Transverse colon (tissue), 4 donors: ENCODE results near the gene CIC. TPM values are rescaled to one million over a fixed set of nuclear protein-coding genes. Genes with fewer than 3 reads are reported as not detected.

Experiments
- DNase-seq: peaks from one replicate; pipeline ENCODE4 v3.0.0-alpha.2; 2019
- H3K27ac ChIP-seq, 4 donors: fragments of 200-600 bp; sonication (generic); 2 replicates each; pipeline ENCODE4 v1.5.1; 2016 to 2018; ENCODE audit warnings: inconsistent platforms in 4 of 4
- H3K27me3 ChIP-seq: fragments of 200-600 bp; sonication (generic); 2 replicates; pipeline ENCODE4 v1.5.1; 2017; ENCODE audit warnings: inconsistent platforms
- H3K36me3 ChIP-seq, 4 donors: fragments of 200-600 bp; sonication (generic); 2 replicates each; pipeline ENCODE4 v1.5.1; 2017 to 2019; ENCODE audit warnings: inconsistent platforms in 4 of 4
- H3K4me1 ChIP-seq, 4 donors: fragments of 200-600 bp; sonication (generic); 2 replicates each; pipeline ENCODE4 v1.5.1; 2017 to 2020; ENCODE audit warnings: inconsistent platforms in 4 of 4
- H3K4me3 ChIP-seq, 4 donors: fragments of 200-600 bp; sonication (generic); 1 replicate in 1 of 4; 2 replicates in 3 of 4; pipeline versions ENCODE4 v1.5.1 to v1.6.1; 2017 to 2019; ENCODE audit warnings: inconsistent platforms in 4 of 4
- H3K9me3 ChIP-seq, 2 donors: fragments of 200-600 bp; sonication (generic); 2 replicates each; pipeline ENCODE4 v1.5.1; 2017 to 2019; ENCODE audit warnings: inconsistent platforms in 2 of 2
- EP300 ChIP-seq: sonication (generic); formaldehyde crosslinking; IDR thresholded peaks from one replicate; pipeline ENCODE4 v1.6.1; 2017; ENCODE audit warnings: antibody characterized with exemption, low read depth
- POLR2A ChIP-seq: fragments of 450-650 bp; IDR thresholded peaks from one replicate; pipeline ENCODE4 v1.6.1; 2016; ENCODE audit warnings: antibody characterized with exemption, mild to moderate bottlenecking, moderate library complexity
- POLR2AphosphoS5 ChIP-seq, 3 donors: sonication (generic); formaldehyde crosslinking; IDR thresholded peaks; one replicate each; pipeline ENCODE4 v1.6.1; 2016; ENCODE audit warnings: antibody characterized with exemption in 3 of 3
- WGBS, 2 donors: methylation state at CpG; one replicate each; pipeline ENCODE4 v1.1.5; 2018; ENCODE audit warnings: low coverage in 1 of 2; 5-methylcytosine and 5-hydroxymethylcytosine counted together
- in situ Hi-C, 4 donors: fragments of 200-750 bp; cut with MboI; loops; one replicate each; pipeline versions ENCODE4 v1.15.0 to v1.15.1; 2017; ENCODE audit warnings: low sequenced_read_pairs in 3 of 4, low pct_ligation_motif_present in 1 of 4, low pct_unique_long_range_greater_than_20kb in 1 of 4
- intact Hi-C: fragments of 100-400 bp; cut with DNase I; formaldehyde crosslinking; loops from one replicate; pipeline ENCODE4 v1.15.1; 2023; ENCODE audit warnings: low total_unique reads
- total RNA-seq, 4 donors: library from RNA; depleted of rRNA; stranded (reverse); fragments of >200 nt; gene quantifications; one replicate each; pipeline ENCODE4 v1.1.0, GENCODE V29; 2016
- TF ChIP-seq, protein P1 (sequence below), 5 experiments: fragments of 200-600 bp in 3 of 5; fragments of 450-650 bp in 2 of 5; sonication (generic) in 3 of 5; IDR thresholded peaks; 1 replicate in 2 of 5; 2 replicates in 3 of 5; pipeline ENCODE4 v1.5.1; 2016 to 2017; ENCODE audit warnings: antibody characterized with exemption in 5 of 5, inconsistent platforms in 3 of 5, mild to moderate bottlenecking in 2 of 5, moderate library complexity in 1 of 5

The CIC gene
- total RNA-seq, 4 donors from 2014 or later = 35.1 to 96.5 (median 43.6) TPM

DNA sequence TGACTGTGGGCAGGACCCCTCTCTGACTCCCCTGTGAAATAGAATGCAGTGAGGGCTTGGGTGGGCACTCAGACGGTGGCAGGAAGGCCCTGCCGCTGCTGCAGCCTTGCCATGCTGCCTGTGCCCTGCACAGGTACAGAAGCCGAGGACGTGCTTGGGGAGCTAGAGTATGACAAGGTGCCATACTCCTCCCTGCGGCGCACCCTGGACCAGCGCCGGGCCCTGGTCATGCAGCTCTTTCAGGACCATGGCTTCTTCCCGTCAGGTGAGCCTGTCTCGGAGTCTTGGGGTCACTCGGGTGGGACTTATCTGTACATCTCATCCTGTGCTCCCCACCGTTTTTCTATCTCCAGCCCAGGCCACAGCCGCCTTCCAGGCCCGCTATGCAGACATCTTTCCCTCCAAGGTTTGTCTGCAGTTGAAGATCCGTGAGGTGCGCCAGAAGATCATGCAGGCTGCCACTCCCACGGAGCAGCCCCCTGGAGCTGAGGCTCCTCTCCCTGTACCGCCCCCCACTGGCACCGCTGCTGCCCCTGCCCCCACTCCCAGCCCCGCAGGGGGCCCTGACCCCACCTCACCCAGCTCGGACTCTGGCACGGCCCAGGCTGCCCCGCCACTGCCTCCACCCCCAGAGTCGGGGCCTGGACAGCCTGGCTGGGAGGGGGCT is 25.6 kb downstream of the CIC start:
- H3K9me3 ChIP-seq = no peaks in the 10 kb centered on the region
- in situ Hi-C loops = loop anchor here in 2 of 4 donors (10.0 kb wide), 1 partner anchor 160 kb away; the partner anchor contains the start of gene POU2F2 (in 2 of the 2)
- WGBS, 2 donors = 90 to 91% methylated on average over 5 to 22 of the region's 24 CpGs
- no peaks in the 10 kb centered on the region for H3K27me3 ChIP-seq
- H3K36me3 ChIP-seq = peaks cover 0 to 25% (median 0%) of the 10 kb centered on the region in 4 donors
- H3K27ac ChIP-seq = no peak overlapping the region
- H3K4me3 ChIP-seq = no peak overlapping the region
- no peak for DNase-seq
- no peak for TF ChIP-seq EP300
- TF ChIP-seq, protein P1, sequence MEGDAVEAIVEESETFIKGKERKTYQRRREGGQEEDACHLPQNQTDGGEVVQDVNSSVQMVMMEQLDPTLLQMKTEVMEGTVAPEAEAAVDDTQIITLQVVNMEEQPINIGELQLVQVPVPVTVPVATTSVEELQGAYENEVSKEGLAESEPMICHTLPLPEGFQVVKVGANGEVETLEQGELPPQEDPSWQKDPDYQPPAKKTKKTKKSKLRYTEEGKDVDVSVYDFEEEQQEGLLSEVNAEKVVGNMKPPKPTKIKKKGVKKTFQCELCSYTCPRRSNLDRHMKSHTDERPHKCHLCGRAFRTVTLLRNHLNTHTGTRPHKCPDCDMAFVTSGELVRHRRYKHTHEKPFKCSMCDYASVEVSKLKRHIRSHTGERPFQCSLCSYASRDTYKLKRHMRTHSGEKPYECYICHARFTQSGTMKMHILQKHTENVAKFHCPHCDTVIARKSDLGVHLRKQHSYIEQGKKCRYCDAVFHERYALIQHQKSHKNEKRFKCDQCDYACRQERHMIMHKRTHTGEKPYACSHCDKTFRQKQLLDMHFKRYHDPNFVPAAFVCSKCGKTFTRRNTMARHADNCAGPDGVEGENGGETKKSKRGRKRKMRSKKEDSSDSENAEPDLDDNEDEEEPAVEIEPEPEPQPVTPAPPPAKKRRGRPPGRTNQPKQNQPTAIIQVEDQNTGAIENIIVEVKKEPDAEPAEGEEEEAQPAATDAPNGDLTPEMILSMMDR (IDR thresholded peaks at IDR 0.05) = no peak
- no peak for TF ChIP-seq POLR2A
- no peak for TF ChIP-seq POLR2AphosphoS5 (IDR thresholded peaks at IDR 0.05)
- intact Hi-C loops = no loop called here
- H3K4me1 ChIP-seq = peaks cover 0 to 17% (median 9%) of the 10 kb centered on the region in 4 donors

- 72 to 100% methylated on average over 1 to 5 of the region's 5 CpGs for WGBS, 2 donors
- in situ Hi-C loops = loop anchor here in 2 of 4 donors (10.0 kb wide), 1 partner anchor 161 kb away; the partner anchor contains the start of gene POU2F2 (in 2 of the 2)
- Histone ChIP-seq H3K36me3 (peaks cover 0 to 21% (median 0%) of the 10 kb centered on the region in 4 donors), H3K4me1 (peaks cover 0 to 17% (median 9%) of the 10 kb centered on the region in 4 donors), H3K27ac (no peak overlapping the region), H3K9me3 (no peaks in the 10 kb centered on the region), H3K4me3 (no peak overlapping the region), H3K27me3 (no peaks in the 10 kb centered on the region)
- intact Hi-C loops = no loop called here
- TF ChIP-seq, protein P1 (IDR thresholded peaks at IDR 0.05) = no peak
- TF ChIP-seq POLR2A (no peak), POLR2AphosphoS5 (IDR thresholded peaks at IDR 0.05) (no peak), EP300 (no peak)
- no peak for DNase-seq
Measured at GRCh38 chr19:42295342-42295741, 26.3 kb downstream of the CIC start.

- no peak overlapping the region for H3K4me3 ChIP-seq
- peaks cover 0 to 15% (median 9%) of the 10 kb centered on the region in 4 donors for H3K4me1 ChIP-seq
- H3K27ac ChIP-seq = peak overlapping the region in 1 of 4 donors; percentile 26
- in situ Hi-C loops = loop anchor here in 2 of 4 donors (10.0 kb wide), 1 partner anchor 161 kb away; the partner anchor contains the start of gene POU2F2 (in 2 of the 2)
- H3K36me3 ChIP-seq = peaks cover 0 to 17% (median 0%) of the 10 kb centered on the region in 4 donors
- peak; percentile 89 for DNase-seq
- intact Hi-C loops = no loop called here
- no peaks in the 10 kb centered on the region for H3K9me3 ChIP-seq
- no peaks in the 10 kb centered on the region for H3K27me3 ChIP-seq
- WGBS, 2 donors = 83% methylated on average over 6 of the region's 6 CpGs; no CpG with 5 or more reads in 1 of the 2 donors
- TF ChIP-seq POLR2AphosphoS5 (IDR thresholded peaks at IDR 0.05) = peak in 1 of 3 donors; percentile 17
- TF ChIP-seq EP300 = no peak
- TF ChIP-seq POLR2A = no peak
- TF ChIP-seq, protein P1 (IDR thresholded peaks at IDR 0.05) = peak; percentile 93 to 97 (median 95)
Measured at GRCh38 chr19:42295831-42296525, 26.9 kb downstream of the CIC start.

DNA sequence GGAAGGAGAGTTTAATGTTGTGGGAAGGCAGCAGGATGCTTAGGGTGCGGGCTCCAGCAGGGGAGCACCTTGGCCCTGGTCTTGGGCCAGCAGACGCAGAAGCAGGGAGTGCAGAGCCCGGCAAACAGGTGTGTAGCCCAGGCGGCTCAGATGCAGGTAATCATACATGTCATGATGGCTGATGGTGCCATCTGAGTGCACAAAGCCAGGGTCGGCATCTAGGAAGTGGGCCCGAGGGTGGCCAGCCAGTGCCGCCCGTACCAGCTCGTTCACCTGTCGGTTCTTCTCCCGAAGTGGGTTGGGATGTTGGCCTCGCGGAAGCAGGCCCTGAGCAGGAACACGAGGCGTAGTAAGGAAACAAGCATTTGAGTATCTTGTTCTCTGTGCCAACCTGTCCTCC is 28.0 kb downstream of the CIC start:
- DNase-seq = no peak
- in situ Hi-C loops = loop anchor here in 2 of 4 donors (10.0 kb wide), 1 partner anchor 162 kb away; the partner anchor contains the start of gene POU2F2 (in 2 of the 2)

More for the DNA sequence above, 28.0 kb downstream of the CIC start:
- no peak for TF ChIP-seq POLR2AphosphoS5 (IDR thresholded peaks at IDR 0.05)
- TF ChIP-seq EP300 = no peak
- TF ChIP-seq, protein P1 (IDR thresholded peaks at IDR 0.05) = no peak
- no peak for TF ChIP-seq POLR2A
- intact Hi-C loops = no loop called here
- H3K4me3 ChIP-seq = no peak overlapping the region
- H3K9me3 ChIP-seq = no peaks in the 10 kb centered on the region
- no peak overlapping the region for H3K27ac ChIP-seq
- peaks cover 0 to 17% (median 0%) of the 10 kb centered on the region in 4 donors for H3K36me3 ChIP-seq
- H3K4me1 ChIP-seq = peaks cover 0 to 12% (median 9%) of the 10 kb centered on the region in 4 donors
- no peaks in the 10 kb centered on the region for H3K27me3 ChIP-seq
- WGBS, 2 donors = 94% methylated on average over 15 of the region's 15 CpGs; no CpG with 5 or more reads in 1 of the 2 donors
